ENCODE data around the gene TRAF2.
"Not testable (repeated sequence)": the region's sequence is repeated elsewhere in the genome, so short reads cannot be mapped to it uniquely, and the experiment has no call there.

Gene TRAF2

GRCh38 chr9:136858452-136858843 is 27.9 kb upstream of the TRAF2 start:
- in situ Hi-C loops (cut with HindIII; ENCODE audit: low pct_unique_long_range_greater_than_20kb, low sequenced_read_pairs): no loop called here
- DNase-seq (ENCODE audit: low read depth in 1 of 2, low spot score in 1 of 2): no peak

GRCh38 chr9:136858844-136859757 is 27.2 kb upstream of the TRAF2 start:
- in situ Hi-C loops (cut with HindIII; ENCODE audit: low pct_unique_long_range_greater_than_20kb, low sequenced_read_pairs): no loop called here
- DNase-seq (ENCODE audit: low read depth in 1 of 2, low spot score in 1 of 2): peak in 1 of 2 experiments; percentile 76
- TF ChIP-seq JUND (IDR thresholded peaks at IDR 0.05; ENCODE audit: low read depth): no peak

More at GRCh38 chr9:136858452-136858843, 27.9 kb upstream of the TRAF2 start:
- TF ChIP-seq JUND (IDR thresholded peaks at IDR 0.05; ENCODE audit: low read depth): no peak

GRCh38 chr9:136860529-136860928 is 25.8 kb upstream of the TRAF2 start:
- in situ Hi-C loops (cut with HindIII; ENCODE audit: low pct_unique_long_range_greater_than_20kb, low sequenced_read_pairs): no loop called here
- no peak for TF ChIP-seq JUND (IDR thresholded peaks at IDR 0.05; ENCODE audit: low read depth)
- DNase-seq (ENCODE audit: low read depth in 1 of 2, low spot score in 1 of 2): no peak

GRCh38 chr9:136860933-136861873 is 25.1 kb upstream of the TRAF2 start:
- no peak for DNase-seq (ENCODE audit: low read depth in 1 of 2, low spot score in 1 of 2)
- in situ Hi-C loops (cut with HindIII; ENCODE audit: low pct_unique_long_range_greater_than_20kb, low sequenced_read_pairs): no loop called here
- no peak for TF ChIP-seq JUND (IDR thresholded peaks at IDR 0.05; ENCODE audit: low read depth)

GRCh38 chr9:136861874-136862457 is 24.4 kb upstream of the TRAF2 start:
- no peak for TF ChIP-seq JUND (IDR thresholded peaks at IDR 0.05; ENCODE audit: low read depth)
- in situ Hi-C loops (cut with HindIII; ENCODE audit: low pct_unique_long_range_greater_than_20kb, low sequenced_read_pairs): no loop called here
- no peak for DNase-seq (ENCODE audit: low read depth in 1 of 2, low spot score in 1 of 2)

GRCh38 chr9:136862849-136863622 is 23.3 kb upstream of the TRAF2 start:
- in situ Hi-C loops (cut with HindIII; ENCODE audit: low pct_unique_long_range_greater_than_20kb, low sequenced_read_pairs): no loop called here
- DNase-seq (ENCODE audit: low read depth in 1 of 2, low spot score in 1 of 2): no peak
- TF ChIP-seq JUND (IDR thresholded peaks at IDR 0.05; ENCODE audit: low read depth): no peak

GRCh38 chr9:136863623-136864273 is 22.6 kb upstream of the TRAF2 start:
- no peak for DNase-seq (ENCODE audit: low read depth in 1 of 2, low spot score in 1 of 2)
- in situ Hi-C loops (cut with HindIII; ENCODE audit: low pct_unique_long_range_greater_than_20kb, low sequenced_read_pairs): no loop called here
- TF ChIP-seq JUND (IDR thresholded peaks at IDR 0.05; ENCODE audit: low read depth): no peak

- DNase-seq (ENCODE audit: low read depth in 1 of 2, low spot score in 1 of 2): no peak
- in situ Hi-C loops (cut with HindIII; ENCODE audit: low pct_unique_long_range_greater_than_20kb, low sequenced_read_pairs): no loop called here
- no peak for TF ChIP-seq JUND (IDR thresholded peaks at IDR 0.05; ENCODE audit: low read depth)
These were observed 21.1 kb upstream of the TRAF2 start for GRCh38 chr9:136865041-136865767.

GRCh38 chr9:136865768-136866103 is 20.6 kb upstream of the TRAF2 start:
- no peak for DNase-seq (ENCODE audit: low read depth in 1 of 2, low spot score in 1 of 2)
- TF ChIP-seq JUND (IDR thresholded peaks at IDR 0.05; ENCODE audit: low read depth): no peak
- in situ Hi-C loops (cut with HindIII; ENCODE audit: low pct_unique_long_range_greater_than_20kb, low sequenced_read_pairs): no loop called here

GRCh38 chr9:136866898-136867421 is 19.4 kb upstream of the TRAF2 start:
- DNase-seq (ENCODE audit: low read depth in 1 of 2, low spot score in 1 of 2); in situ Hi-C loops (cut with HindIII; ENCODE audit: low pct_unique_long_range_greater_than_20kb, low sequenced_read_pairs): not testable (repeated sequence)

GRCh38 chr9:136867480-136867879 is 18.8 kb upstream of the TRAF2 start:
- TF ChIP-seq JUND (IDR thresholded peaks at IDR 0.05; ENCODE audit: low read depth): no peak
- DNase-seq (ENCODE audit: low read depth in 1 of 2, low spot score in 1 of 2): no peak
- in situ Hi-C loops (cut with HindIII; ENCODE audit: low pct_unique_long_range_greater_than_20kb, low sequenced_read_pairs): no loop called here

Measured in T47D (cell line).